ENCODE measurements around the gene NEK1.
A peak's percentile ranks its signal among the peaks of the same experiment; 100 is the strongest.
"Not testable (repeated sequence)": the region's sequence is repeated elsewhere in the genome, so short reads cannot be mapped to it uniquely, and the experiment has no call there.

NEK1 gene

GRCh38 chr4:169626331-169627282 is 14.2 kb upstream of the NEK1 start:
- DNase-seq, result no peak

- no peak for DNase-seq
Measured at GRCh38 chr4:169625886-169626285, 13.5 kb upstream of the NEK1 start.

GRCh38 chr4:169624012-169624411 is 11.6 kb upstream of the NEK1 start:
- DNase-seq, result not testable (repeated sequence)

GRCh38 chr4:169622566-169622965 is 10.2 kb upstream of the NEK1 start:
- no peak for DNase-seq

GRCh38 chr4:169621731-169622492 is 9.5 kb upstream of the NEK1 start:
- DNase-seq, result no peak

- DNase-seq, result peak in 20 of 56 donors; percentile 4 to 56 (median 34)
Measured at GRCh38 chr4:169620880-169621248, 8.5 kb upstream of the NEK1 start.

GRCh38 chr4:169619958-169620879 is 7.8 kb upstream of the NEK1 start, which contains the start of gene CLCN3:
Gene CLCN3 (plus strand): TSS chr4:169620578. CDS start chr4:169635929, 15,351 bp downstream.
- peak; percentile 63 to 99 (median 96) for DNase-seq

- DNase-seq, result peak in 45 of 56 donors; percentile 4 to 57 (median 27)
Measured at GRCh38 chr4:169619518-169619957, 7.2 kb upstream of the NEK1 start.

- no peak for DNase-seq
Measured at GRCh38 chr4:169618986-169619385, 6.6 kb upstream of the NEK1 start.

GRCh38 chr4:169618286-169618685 is 5.9 kb upstream of the NEK1 start:
- DNase-seq, result no peak

- DNase-seq, result no peak
Measured at GRCh38 chr4:169617306-169617705, 4.9 kb upstream of the NEK1 start.

- no peak for DNase-seq
Measured at GRCh38 chr4:169616846-169617245, 4.5 kb upstream of the NEK1 start.

GRCh38 chr4:169615467-169616106 is 3.2 kb upstream of the NEK1 start:
- no peak for DNase-seq

GRCh38 chr4:169612871-169613859 is 782 bp upstream of the NEK1 start:
- DNase-seq, result peak in 52 of 56 donors; percentile 4 to 87 (median 58)

GRCh38 chr4:169611157-169611556 is 1.2 kb downstream of the NEK1 start:
- DNase-seq, result no peak

GRCh38 chr4:169604903-169605331 is 7.5 kb downstream of the NEK1 start:
- DNase-seq, result no peak

- peak in 1 of 56 donors; percentile 31 for DNase-seq
Measured at GRCh38 chr4:169604131-169604900, 8.1 kb downstream of the NEK1 start.

- no peak for DNase-seq
Measured at GRCh38 chr4:169603312-169603711, 9.1 kb downstream of the NEK1 start.
